Activated CD4-positive, alpha-beta T cell treated with anti-CD3 and anti-CD28 coated beads, Interleukin-2, Interleukin-6, amounts not matched to agents 100 ng/mL and 50 ng/mL, durations not matched to agents 16 hours and 8 hours (primary cell): Measurements from ENCODE around the gene FAM3C.

Source experiments
- DNase-seq: peaks from one replicate; pipeline ENCODE4 v3.0.0-alpha.2; 2020

The FAM3C gene

DNA sequence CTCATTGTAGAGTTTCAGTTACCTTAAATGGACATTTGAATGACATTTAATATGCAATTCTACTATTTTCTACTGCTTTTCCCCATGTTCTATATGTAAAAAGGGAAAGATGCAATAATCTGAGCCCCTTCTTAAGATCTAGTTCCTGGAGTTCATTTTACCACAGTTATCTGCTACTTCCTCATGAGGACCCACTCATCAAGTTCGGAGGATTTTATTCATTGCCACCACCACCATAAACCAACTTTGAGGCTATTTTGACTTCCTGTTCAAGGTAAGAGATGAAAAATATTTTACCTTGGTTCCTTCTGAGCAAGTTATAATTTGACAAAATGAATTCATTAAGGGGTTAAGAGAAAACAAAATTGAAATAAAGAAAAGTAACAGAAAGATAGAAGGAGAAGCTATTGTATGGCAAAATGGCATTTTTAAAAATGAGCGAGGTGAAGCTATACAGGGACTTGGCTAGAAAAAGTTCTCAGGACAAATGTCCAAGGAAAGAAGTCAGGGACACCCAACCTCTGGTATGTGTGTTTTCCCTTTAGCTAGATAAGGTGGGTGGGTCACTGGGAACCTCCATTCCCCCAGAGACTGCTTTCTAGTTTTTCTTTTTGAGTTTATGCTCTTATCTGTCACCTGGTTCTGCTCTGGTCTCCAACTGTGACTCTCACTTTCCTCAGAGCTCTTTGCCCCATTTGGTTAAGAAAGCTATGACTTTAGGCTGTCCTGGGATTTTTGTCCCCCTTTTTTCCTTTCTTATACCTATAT is 14.9 kb upstream of the FAM3C start:
- no peak for DNase-seq

GRCh38 chr7:121406944-121407343 is 10.8 kb upstream of the FAM3C start:
- DNase-seq = no peak

GRCh38 chr7:121406461-121406860 is 10.4 kb upstream of the FAM3C start:
- no peak for DNase-seq

- no peak for DNase-seq
These were observed 8.2 kb upstream of the FAM3C start for GRCh38 chr7:121404348-121404747.

GRCh38 chr7:121402701-121403100 is 6.6 kb upstream of the FAM3C start:
- DNase-seq = no peak

DNA sequence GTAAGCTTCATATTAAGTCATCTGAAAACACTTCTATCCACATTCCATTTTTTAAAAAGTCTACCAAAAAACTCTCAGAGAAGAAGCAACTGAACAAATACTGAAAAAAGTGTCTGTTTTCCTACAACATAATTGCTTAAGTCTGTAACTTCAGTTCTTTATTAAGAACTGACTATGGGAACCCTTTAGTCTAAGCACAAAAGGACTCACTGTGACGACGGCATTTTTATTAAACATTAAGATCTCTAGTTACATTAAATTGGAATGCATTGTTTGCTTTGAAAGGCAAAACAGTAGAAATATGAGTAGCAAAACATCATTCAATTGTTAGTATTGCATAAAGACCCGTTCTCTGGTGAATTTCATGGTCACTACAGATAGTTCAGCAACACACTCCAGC is 5.8 kb upstream of the FAM3C start:
- DNase-seq = no peak

- no peak for DNase-seq
These were observed 2.1 kb upstream of the FAM3C start for GRCh38 chr7:121398246-121398645.

GRCh38 chr7:121397822-121398221 is 1.7 kb upstream of the FAM3C start:
- no peak for DNase-seq

- DNase-seq = no peak
These were observed 1.3 kb upstream of the FAM3C start for GRCh38 chr7:121397361-121397760.

DNA sequence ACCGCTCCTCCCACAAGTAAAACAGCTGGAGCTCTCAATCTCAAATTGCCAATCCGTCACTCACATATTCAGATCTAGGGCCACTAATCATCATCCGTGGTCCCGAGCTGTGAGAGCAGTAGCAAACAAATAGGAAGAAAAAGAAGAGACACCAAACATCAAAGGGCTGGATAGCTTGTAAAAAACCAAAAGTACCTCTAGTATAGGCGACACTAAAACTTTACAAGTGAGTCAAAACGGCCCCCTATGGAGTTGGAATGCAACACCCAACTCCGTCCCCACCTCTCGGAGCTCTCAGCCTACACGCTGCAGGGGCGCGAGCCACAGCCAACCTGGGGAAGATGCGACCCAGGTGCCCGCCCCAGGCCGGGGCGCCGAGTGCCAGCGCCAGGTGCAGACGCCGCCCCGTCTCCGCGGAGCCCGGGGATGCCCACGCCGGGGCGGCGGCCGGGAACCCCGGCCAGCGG is 581 bp downstream of the FAM3C start:
- peak; percentile 62 for DNase-seq

GRCh38 chr7:121394709-121395140 is 1.4 kb downstream of the FAM3C start:
- DNase-seq = no peak

DNA sequence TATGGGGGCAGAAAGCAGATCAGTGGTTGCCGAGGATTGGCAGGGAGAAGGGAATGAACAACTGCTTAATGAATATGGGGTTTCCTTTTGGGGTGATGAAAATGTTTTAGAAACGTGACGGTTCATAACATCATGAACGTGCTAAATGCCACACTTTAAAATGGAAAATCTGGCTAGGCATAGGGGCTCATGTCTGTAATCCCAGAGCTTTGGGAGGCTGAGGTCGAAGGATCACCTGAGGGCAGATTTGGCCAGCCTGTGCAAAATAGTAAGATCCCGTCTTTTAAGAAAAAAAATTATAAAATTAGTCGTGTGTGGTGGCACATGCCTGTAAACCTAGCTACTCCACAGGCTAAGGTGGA is 3.1 kb downstream of the FAM3C start:
- no peak for DNase-seq

DNA sequence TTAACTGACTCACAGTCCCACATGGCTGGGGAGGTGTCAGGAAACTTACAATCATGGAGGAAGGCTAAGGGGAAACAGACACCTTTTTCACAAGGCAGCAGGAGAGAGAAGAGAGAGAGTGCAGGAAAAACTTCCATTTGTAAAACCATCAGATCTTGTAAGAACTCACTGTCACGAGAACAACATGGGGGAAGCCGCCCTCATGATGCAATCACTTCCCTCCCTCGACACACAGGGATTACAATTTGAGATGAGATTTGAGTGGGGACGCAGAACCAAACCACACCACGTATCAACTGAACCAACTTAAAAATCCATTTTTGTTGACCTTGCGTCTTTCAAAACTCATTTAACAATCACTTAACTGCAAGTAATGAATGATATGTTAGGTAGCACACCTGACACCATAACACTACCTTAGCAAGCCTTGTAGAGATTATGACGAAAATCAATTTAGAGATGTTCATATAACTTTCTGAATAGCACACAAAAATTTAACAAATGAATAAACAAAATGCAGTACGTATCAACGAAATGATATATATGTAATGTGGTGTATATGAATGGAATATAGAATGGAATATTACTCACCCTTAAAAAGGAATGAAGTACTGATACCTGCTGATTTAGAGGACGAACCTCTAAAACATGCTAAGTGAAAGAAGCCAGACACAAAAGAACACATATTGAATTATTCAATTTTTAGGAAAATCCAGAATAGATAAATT is 3.7 kb downstream of the FAM3C start:
- no peak for DNase-seq

DNA sequence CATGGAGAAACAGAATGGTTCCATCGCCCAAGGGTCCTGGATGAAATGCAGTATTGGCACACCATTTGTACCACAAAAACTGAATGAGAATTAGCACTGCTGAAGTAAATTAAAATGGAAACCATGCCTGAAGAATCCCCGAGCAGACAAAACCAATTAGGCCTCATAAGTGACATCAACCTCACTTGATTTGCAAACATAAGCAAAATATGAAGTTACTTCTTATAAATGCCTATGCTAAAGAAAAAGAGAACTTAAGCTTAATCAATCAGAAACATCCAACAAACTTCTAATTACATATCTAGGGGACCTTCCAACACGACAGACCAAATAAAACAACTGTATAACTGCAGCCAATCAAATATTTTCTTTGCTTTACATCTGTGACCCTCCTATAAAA is 4.4 kb downstream of the FAM3C start:
- DNase-seq = no peak

GRCh38 chr7:121390617-121391016 is 5.5 kb downstream of the FAM3C start:
- DNase-seq = no peak

DNA sequence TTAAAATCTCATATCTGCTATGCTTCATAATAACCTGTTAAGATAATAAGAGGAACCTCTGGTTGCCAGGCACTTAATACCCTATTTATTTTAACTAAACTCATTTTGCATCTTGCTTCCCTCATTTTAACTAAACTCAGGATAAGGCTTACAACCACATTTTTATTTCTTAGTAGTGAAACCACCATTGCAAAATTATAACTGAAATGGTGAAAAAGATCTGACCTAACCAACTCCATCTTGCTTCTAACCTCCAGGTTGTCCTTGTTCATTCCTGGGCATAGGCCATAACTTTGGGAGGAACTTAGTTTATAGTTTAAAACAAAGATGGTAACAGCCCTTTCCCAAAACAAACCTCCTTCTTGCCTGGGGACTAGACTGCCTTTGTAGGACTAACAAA is 6.0 kb downstream of the FAM3C start:
- DNase-seq = no peak

- DNase-seq = no peak
These were observed 7.2 kb downstream of the FAM3C start for GRCh38 chr7:121388950-121389349.

- DNase-seq = no peak
These were observed 10.3 kb downstream of the FAM3C start for GRCh38 chr7:121385800-121386179.

- DNase-seq = no peak
These were observed 10.9 kb downstream of the FAM3C start for GRCh38 chr7:121385056-121385799.

DNA sequence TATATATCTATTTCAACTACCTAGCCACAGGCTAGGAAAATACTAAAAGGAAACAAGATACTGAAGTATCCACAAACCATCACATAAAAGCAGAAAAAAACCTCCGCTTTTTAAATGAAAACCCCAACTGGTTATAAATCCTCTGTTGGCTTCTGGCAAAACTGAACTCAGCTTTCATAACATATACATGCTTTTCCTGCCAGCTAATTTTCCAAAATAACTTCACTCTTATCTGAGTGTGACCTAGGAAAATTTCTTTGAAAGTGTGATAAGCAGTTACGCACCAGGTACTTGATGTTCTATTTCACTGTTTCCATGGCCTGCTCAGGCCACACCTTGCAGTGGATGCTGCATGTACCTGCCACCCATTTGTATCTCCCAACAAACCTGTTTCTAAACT is 11.8 kb downstream of the FAM3C start:
- DNase-seq = no peak

DNA sequence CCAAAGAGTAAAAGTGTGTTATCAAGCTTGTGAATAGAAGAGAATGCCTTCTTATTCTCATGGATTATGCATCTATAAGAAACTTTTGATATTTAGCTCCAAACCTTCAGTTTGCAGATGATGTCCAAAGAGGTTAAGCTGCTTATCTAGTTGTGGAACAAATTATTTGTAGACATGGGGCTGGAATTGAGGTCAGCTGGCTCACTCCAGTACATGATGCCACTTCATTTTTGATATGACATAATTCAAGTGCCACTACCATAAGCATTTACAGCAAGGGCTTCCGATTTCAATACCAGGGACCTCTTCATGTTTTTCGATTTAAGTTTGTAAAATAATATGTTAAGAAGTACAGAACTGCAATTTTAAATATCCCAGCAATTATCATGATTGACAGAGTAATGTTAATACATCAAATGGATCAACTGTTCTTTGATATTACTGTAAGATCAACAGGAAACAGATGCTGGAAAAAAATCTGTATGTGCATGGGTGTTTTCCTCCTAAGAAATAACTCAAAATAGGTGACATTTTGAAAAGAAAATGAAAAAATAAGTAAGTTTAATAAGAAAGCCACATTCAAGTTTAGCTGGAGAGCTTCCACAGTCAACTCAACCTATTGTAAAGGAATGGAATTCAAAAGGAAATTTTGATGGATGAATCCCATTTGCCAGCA is 12.7 kb downstream of the FAM3C start:
- DNase-seq = no peak

DNA sequence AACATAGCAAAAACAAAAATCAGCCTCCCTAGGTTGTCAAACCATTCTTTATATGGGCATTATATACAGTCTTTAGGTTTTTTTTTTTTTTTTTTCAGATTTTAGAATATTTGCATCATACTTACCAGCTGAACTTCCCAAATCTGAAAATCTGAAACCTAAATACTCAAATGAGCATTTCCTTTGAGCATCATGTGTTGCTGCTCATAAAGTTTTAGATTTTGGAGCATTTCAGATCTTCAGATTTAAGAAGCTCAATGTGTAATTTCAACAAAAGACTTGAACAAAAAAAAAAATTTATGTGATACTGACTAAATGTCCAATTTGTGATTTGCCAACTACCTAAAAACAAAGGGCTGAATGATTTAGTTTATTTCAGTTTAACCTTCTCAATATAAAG is 13.6 kb downstream of the FAM3C start:
- DNase-seq = no peak

DNA sequence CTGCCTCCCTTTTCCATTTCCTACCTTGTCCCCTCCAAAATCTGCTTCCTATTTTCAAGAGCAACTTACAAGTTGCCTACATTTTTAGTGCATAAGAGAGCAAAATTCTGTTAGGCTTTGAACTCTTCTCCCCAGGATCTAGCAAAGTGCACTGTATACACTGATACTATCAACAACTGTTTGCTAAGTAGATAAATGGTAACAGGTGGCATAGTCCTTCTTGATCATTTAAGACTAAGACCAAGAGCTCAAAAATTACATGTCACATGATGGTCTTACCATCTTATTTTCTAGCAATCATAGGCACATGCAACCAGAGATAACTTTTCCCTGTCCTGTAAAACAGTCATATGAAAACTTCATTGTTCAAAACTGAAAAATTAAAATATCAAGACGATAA is 16.2 kb downstream of the FAM3C start:
- DNase-seq = no peak
